HFFc6 (cell line): Measurements from ENCODE around the gene NRP2. TPM values are rescaled to one million over a fixed set of nuclear protein-coding genes. Genes with fewer than 3 reads are reported as not detected.

Experiments
- DNase-seq: peaks from one replicate; pipeline ENCODE4 v3.0.0-alpha.2; 2018
- H3K27ac Mint-ChIP-seq: 2 replicates; pipeline ENCODE4 v1.8.0; 2020; ENCODE audit warnings: mild to moderate bottlenecking, mixed read lengths
- H3K27me3 Mint-ChIP-seq: 2 replicates; pipeline ENCODE4 v1.8.0; 2021; ENCODE audit warnings: mild to moderate bottlenecking, moderate library complexity, mixed read lengths; ENCODE audit not compliant: insufficient read depth
- H3K36me3 Mint-ChIP-seq: 2 replicates; pipeline ENCODE4 v1.8.0; 2021; ENCODE audit warnings: low read depth, mixed read lengths
- H3K4me1 Mint-ChIP-seq: 2 replicates; pipeline ENCODE4 v1.8.0; 2020; ENCODE audit warnings: low read depth, mixed read lengths
- H3K4me3 Mint-ChIP-seq: 2 replicates; pipeline ENCODE4 v1.8.0; 2020; ENCODE audit warnings: mild to moderate bottlenecking, moderate library complexity, mixed read lengths
- H3K9me3 Mint-ChIP-seq: 2 replicates; pipeline ENCODE4 v1.8.0; 2020; ENCODE audit warnings: mild to moderate bottlenecking, mixed read lengths
- total RNA-seq, 6 experiments: library from RNA; stranded (reverse); fragmentation: NEBNext Ultra II Directional; extraction: Animal tissue kit (Norgen Biotek cat#: 25700); gene quantifications; 2 replicates in 1 of 6; 3 replicates in 5 of 6; pipeline ENCODE4 v1.2.3, GENCODE V29; 2021
- TF ChIP-seq, protein P1 (sequence below): fragments of 200-600 bp; sonication (generic); IDR thresholded peaks from 2 replicates; pipeline ENCODE4 v1.5.0; 2021; ENCODE audit warnings: antibody characterized with exemption, mild to moderate bottlenecking

NRP2 gene
- total RNA-seq, 6 experiments from 2014 or later = 11.8 to 25.1 (median 21.4) TPM

DNA sequence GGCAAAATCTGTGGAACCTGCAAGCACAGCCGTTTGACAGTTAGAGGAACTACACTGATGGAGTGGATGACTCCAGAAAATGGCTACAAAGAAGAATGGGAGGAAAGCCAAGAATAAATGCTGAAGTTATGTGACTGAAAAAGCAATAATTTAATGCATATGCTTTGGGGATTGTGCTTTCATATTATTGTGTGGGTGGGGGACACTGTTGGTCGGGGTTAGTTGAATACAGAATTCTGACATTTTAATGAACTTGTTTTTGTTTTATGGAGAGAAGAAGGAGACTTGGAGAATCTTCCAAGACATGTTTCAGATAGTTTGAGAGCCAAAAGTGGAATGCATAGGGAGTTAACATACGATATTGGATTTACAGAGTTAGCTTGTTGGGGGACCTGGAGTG, 68.5 kb downstream of the NRP2 start:
- no peak for DNase-seq
- no peaks in the 10 kb centered on the region for H3K36me3 Mint-ChIP-seq
- peaks cover 1% of the 10 kb centered on the region; the same call in 1 of the 2 replicates for H3K27me3 Mint-ChIP-seq
- TF ChIP-seq, protein P1, sequence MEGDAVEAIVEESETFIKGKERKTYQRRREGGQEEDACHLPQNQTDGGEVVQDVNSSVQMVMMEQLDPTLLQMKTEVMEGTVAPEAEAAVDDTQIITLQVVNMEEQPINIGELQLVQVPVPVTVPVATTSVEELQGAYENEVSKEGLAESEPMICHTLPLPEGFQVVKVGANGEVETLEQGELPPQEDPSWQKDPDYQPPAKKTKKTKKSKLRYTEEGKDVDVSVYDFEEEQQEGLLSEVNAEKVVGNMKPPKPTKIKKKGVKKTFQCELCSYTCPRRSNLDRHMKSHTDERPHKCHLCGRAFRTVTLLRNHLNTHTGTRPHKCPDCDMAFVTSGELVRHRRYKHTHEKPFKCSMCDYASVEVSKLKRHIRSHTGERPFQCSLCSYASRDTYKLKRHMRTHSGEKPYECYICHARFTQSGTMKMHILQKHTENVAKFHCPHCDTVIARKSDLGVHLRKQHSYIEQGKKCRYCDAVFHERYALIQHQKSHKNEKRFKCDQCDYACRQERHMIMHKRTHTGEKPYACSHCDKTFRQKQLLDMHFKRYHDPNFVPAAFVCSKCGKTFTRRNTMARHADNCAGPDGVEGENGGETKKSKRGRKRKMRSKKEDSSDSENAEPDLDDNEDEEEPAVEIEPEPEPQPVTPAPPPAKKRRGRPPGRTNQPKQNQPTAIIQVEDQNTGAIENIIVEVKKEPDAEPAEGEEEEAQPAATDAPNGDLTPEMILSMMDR = no peak
- H3K4me3 Mint-ChIP-seq = no peak overlapping the region
- H3K9me3 Mint-ChIP-seq = no peaks in the 10 kb centered on the region
- H3K4me1 Mint-ChIP-seq = peaks cover 42% of the 10 kb centered on the region
- no peak overlapping the region for H3K27ac Mint-ChIP-seq

DNA sequence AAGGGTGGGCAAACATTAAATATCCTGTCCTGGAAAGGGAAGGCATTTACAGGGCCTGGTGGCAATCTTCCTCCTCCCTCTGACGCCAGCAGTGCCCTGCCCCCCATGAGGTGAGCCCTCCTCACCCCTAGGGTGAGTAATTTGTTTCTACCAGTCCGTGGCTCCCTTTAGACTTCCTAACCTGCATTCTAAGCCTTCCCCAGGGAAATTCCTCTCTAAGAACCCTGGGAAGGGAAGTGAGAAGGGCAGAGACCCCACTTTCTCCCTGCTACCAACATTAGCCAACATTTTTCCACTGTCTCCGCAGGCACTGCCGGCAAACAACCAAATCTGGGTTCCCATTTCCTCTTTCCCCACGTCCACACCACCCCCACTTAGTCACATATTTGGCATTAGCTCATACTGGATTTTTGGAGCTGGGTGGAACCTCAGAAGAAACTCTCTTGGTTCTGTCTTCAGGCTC, 69.3 kb downstream of the NRP2 start:
- no peak for DNase-seq
- Mint-ChIP-seq H3K36me3 (no peaks in the 10 kb centered on the region), H3K27ac (0 out of 2 replicates have a peak overlapping the region, but pooled peaks have one; percentile 15)

DNA sequence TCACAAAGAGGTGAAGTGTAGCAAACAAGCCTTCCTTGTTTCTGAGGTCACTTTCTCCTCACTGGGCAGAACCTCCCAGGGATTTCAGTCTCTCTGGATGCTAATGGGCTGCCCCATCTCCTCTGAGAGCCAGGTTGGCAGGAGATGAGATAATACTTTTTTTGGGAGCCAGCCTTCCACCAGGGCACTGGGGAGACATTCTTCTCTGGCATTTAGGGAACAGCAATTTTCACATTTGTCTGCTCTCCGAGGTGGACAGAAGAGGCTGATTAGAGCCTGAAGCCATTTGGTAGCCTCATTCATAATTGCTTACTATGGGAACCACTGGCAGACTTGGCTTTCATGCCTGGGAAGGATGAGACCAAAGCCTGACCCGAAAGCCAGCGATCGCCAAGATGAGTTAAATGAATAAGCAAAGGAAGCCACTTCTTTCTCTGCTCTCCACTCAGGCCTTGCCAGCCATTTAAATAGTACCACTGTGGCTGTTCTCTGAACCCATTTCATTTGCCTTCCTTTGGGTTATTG, 70.1 kb downstream of the NRP2 start:
- H3K4me1 Mint-ChIP-seq = peaks cover 58% of the 10 kb centered on the region
- peaks cover 1% of the 10 kb centered on the region; the same call in 1 of the 2 replicates for H3K27me3 Mint-ChIP-seq

More for the DNA sequence above, 69.3 kb downstream of the NRP2 start:
- peaks cover 1% of the 10 kb centered on the region; the same call in 1 of the 2 replicates for H3K27me3 Mint-ChIP-seq
- TF ChIP-seq, protein P1 = no peak
- H3K9me3 Mint-ChIP-seq = no peaks in the 10 kb centered on the region
- peaks cover 50% of the 10 kb centered on the region for H3K4me1 Mint-ChIP-seq
- H3K4me3 Mint-ChIP-seq = no peak overlapping the region

DNA sequence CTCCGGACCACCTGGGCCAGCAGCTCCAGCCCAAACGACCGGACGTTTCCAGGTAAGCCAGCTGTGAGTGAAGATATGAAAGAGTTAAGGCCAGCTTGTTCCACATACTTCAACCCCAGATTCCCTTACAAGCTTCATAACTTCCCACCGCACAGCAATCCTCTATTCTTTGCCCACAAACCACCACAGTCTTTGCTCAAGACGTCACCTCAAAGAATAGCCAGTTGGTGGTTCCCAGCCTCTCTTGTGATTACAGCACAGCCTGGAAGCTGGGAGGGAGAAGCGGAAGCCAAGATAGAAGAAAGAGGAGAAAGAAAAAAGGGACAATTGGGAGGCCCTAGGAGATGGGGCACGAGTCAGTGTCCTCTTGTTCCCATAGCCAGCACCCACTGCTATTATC, 70.6 kb downstream of the NRP2 start:
- Mint-ChIP-seq H3K4me1 (peaks cover 63% of the 10 kb centered on the region), H3K9me3 (no peaks in the 10 kb centered on the region), H3K27ac (no peak overlapping the region), H3K4me3 (no peak overlapping the region), H3K27me3 (peaks cover 1% of the 10 kb centered on the region; the same call in 1 of the 2 replicates), H3K36me3 (no peaks in the 10 kb centered on the region)
- DNase-seq = no peak
- TF ChIP-seq, protein P1 = no peak

More for the DNA sequence above, 70.1 kb downstream of the NRP2 start:
- DNase-seq = no peak
- H3K36me3 Mint-ChIP-seq = no peaks in the 10 kb centered on the region
- TF ChIP-seq, protein P1 = no peak
- H3K9me3 Mint-ChIP-seq = no peaks in the 10 kb centered on the region
- H3K4me3 Mint-ChIP-seq = no peak overlapping the region
- no peak overlapping the region for H3K27ac Mint-ChIP-seq

DNA sequence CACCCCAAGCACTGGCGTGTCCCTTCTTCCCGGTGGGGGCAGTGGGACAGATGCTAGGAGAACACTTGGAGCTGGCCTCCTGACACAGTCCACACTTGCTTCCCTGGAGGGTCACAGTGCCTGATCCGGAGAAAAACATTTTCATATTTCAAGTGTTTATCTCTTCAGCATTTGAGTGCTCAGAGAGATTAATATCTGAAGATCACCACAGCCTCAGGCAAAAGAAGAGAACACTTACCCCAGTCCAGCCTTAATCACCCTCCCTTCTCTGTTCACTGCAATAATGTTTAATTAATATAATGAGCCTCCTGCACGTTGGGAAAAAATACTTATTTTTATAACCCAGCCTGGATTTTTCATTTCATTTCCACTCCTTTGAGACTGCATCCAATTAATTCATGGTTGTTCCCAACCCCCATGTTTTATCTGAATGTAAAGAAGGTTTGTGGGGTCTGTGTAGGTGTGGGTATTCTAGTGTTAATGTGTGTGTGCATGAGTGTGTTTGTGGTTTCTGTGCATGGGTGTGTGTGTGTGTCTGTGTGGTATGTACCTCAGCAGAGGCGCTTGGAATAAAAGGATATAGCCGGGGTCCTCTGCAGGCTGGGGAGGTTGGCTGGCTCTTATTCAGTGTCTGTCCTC, 72.1 kb downstream of the NRP2 start:
- TF ChIP-seq, protein P1 = no peak
- Mint-ChIP-seq H3K27ac (peak overlapping the region; percentile 70), H3K9me3 (no peaks in the 10 kb centered on the region), H3K27me3 (peaks cover 1% of the 10 kb centered on the region; the same call in 1 of the 2 replicates), H3K4me1 (peaks cover 62% of the 10 kb centered on the region), H3K4me3 (peak overlapping the region; percentile 38), H3K36me3 (no peaks in the 10 kb centered on the region)
- no peak for DNase-seq
